ENCODE data around the gene FPR2.
A peak's percentile ranks its signal among the peaks of the same experiment; 100 is the strongest.
"Not testable (repeated sequence)": the region's sequence is repeated elsewhere in the genome, so short reads cannot be mapped to it uniquely, and the experiment has no call there.

FPR2 gene

GRCh38 chr19:51783372-51783771 is 22.4 kb downstream of the FPR2 start:
- no peak for DNase-seq (ENCODE audit: low read depth)

DNA sequence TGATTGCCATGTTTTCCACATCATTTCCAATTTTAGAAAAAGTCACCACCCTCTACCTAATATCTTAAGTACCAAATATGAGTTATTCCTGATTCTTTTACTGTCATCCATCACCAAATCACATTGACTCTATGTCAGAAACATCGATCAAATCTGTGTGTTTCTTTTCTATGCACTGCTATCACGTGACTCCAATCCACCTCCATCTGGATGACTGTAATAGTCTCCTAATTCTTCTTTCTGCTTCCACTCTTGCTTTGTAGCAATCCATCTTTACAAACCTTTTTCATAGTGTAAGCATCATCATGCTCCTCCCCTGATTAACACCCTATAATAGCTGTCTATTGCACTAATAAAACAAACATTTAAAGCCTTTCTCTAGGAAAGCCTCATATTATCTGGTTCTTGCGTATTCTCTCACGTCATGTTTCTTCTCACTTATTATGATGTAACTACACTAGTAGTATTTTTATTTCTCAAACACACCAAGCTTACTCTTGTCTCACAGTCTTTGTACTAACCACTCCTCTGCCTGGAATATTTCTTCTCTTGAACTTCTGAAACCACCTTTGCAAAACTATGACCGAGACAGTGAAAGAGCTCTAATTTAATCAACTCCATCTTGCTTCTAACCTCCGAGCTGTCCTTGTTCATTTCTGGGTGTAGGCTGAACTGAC is 23.3 kb downstream of the FPR2 start:
- DNase-seq (ENCODE audit: low read depth), result no peak

GRCh38 chr19:51784922-51785690 is 24.1 kb downstream of the FPR2 start:
- peak; percentile 31 for DNase-seq (ENCODE audit: low read depth)

DNA sequence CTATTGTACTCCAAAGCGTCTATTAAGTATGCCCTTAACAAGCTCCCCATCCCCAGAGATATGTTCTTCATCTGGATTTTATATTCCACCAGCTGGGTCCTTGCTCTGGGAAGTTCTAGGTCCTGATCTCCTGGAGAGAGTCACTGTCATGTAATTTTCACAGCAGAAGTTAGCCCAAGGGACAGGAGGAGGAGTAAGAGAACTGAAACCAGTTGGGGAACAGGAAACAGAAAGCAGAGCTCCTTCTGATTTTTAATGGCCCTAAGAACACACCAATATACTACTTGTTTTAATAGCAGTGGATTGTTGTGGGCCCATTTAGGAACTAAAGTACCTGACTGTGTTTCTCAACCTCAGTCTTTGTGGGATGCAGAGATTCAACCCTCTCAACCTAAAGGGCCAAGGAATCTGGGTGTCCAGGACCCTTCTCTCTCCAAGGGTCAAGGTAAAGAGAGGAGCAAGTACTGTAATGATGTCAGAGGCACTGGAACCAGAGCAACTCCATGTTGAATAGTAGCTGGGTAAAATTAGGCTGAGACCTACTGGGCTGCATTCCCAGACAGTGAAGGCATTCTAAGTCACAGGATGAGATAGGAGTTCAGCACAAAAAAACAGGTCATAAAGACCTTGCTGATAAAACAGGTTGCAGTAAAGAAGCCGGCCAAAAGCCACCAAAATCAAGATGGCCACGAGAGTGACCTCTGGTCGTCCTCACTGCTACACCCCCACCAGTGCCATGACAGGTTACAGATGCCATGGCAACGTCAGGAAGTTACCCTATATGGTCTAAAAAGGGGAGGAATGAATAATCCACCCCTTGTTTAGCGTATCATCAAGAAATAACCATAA is 25.9 kb downstream of the FPR2 start:
- no peak for DNase-seq (ENCODE audit: low read depth)

GRCh38 chr19:51788029-51788428 is 27.0 kb downstream of the FPR2 start:
- no peak for DNase-seq (ENCODE audit: low read depth)

DNA sequence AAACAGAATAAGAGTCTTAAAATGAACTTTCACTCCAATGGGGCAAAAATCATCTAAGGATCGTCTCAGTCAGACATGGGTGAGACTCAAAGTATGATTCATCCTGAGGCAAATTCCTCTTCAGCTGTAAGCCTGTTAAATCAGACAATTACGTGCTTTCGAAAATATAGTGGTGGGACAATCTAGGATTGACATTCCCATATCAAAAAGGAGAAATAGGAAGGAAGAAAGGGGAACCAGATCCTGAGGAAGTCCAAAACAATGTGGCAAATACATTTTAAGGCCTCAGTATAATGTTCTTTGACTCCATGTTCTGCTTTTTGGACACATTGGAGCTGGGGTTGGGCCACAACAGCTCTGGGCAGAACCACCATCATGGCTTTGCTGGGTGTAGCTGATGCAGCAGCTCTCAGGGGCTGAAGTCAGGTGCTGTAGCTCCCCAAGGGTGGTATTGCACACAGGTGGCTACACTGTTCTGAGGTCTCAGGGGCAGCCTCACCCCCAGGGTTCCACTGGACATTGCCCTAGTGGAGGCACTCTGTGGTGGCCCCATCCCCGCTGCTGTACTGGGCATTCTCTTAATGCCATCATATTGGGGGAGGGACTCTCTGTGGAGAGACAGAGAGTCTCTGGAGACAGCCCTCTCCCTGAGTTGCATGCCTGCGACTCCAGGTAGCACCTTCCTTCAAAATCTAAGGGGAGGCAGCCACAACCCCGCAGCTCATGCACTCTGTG is 28.2 kb downstream of the FPR2 start:
- no peak for DNase-seq (ENCODE audit: low read depth)

DNA sequence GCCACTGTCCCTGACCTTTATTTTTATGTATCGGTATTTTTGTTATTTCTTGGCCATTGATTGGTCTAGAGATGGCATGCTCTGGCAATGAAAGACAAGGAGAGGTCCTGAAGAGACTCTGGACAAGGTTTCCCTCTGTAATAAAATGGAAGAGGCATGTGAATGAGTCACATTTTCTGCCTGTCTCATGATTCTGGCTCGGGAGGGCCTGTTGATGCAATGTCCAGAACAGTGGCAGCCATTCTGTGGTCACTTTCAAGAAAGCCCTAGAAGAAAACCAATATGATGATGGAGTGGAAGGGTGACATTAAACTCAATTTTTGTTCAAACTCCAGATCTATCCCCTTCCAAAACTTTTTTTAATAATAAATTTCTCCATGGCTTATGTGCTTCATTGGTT is 32.0 kb downstream of the FPR2 start:
- no peak for DNase-seq (ENCODE audit: low read depth)

DNA sequence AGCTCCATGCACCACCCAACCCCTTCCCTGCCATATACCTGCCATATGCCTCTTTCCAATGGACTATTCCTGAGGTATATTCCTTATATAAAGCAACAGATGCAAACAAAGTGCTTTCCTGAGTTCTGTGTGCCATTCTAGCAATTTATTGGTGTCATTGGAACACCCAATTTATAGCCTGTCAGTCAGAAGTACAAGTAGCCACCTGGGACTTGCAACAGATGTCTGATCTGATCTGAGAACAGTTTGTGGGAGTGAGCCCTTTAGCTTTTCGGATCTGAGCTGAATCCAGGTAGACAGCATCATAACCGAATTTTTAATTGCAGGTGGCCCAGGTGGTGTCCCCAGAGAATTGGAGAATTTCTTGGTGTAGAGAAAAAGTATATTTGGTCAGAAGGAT is 33.0 kb downstream of the FPR2 start:
- no peak for DNase-seq (ENCODE audit: low read depth)

GRCh38 chr19:51794885-51795490 is 34.0 kb downstream of the FPR2 start, which contains the start of gene FPR3:
TSS of gene FPR3 (plus strand) at chr19:51795157. CDS start at chr19:51823749, 28,592 bp downstream.
- no peak for DNase-seq (ENCODE audit: low read depth)

- no peak for DNase-seq (ENCODE audit: low read depth)
Observed at GRCh38 chr19:51796195-51796679, 35.3 kb downstream of the FPR2 start.

DNA sequence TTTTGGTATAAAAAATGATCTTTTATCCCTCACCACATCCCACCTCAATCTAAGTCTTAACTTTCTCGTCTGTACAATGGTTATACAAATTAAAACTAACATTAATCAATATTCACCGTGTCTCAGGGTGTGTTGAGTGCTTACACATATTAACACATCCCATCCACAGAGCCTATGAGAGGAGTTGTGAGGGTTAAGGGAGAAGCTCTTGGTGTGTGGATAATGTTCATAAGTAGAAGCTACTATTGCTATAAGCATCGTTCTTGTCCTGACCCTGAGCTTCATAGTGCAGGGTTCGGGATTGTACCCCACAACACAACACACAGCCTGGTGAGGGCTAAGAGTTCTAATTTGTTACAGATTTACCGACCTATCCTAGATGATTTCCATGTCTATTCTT is 36.5 kb downstream of the FPR2 start:
- no peak for DNase-seq (ENCODE audit: low read depth)

DNA sequence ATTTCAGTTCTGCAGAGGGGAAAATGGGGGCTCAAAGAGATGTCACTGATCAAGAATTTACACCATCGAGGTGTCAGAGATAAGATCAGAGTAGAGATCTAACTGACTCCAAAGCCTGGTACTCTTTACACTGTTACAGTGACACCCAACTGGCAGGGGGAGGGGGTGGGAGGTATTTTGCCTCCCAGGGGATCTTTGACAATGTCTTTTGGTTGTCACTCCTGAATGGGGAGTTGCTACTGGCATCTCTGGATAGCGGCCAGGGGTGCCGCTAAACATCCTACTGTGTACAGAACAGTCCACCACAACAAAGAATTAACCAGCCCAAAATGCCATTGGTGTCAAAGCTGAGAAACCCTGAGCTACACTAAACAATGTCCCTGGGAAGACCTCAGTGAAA is 37.1 kb downstream of the FPR2 start:
- DNase-seq (ENCODE audit: low read depth), result no peak

- no peak for DNase-seq (ENCODE audit: low read depth)
Observed at GRCh38 chr19:51799034-51799773, 38.2 kb downstream of the FPR2 start.

GRCh38 chr19:51799774-51800472 is 38.9 kb downstream of the FPR2 start:
- DNase-seq (ENCODE audit: low read depth), result no peak

- no peak for DNase-seq (ENCODE audit: low read depth)
Observed at GRCh38 chr19:51800473-51801244, 39.7 kb downstream of the FPR2 start.

GRCh38 chr19:51802775-51803174 is 41.8 kb downstream of the FPR2 start:
- no peak for DNase-seq (ENCODE audit: low read depth)

GRCh38 chr19:51803519-51803918 is 42.5 kb downstream of the FPR2 start:
- DNase-seq (ENCODE audit: low read depth), result no peak

- no peak for DNase-seq (ENCODE audit: low read depth)
Observed at GRCh38 chr19:51803967-51804366, 43.0 kb downstream of the FPR2 start.

DNA sequence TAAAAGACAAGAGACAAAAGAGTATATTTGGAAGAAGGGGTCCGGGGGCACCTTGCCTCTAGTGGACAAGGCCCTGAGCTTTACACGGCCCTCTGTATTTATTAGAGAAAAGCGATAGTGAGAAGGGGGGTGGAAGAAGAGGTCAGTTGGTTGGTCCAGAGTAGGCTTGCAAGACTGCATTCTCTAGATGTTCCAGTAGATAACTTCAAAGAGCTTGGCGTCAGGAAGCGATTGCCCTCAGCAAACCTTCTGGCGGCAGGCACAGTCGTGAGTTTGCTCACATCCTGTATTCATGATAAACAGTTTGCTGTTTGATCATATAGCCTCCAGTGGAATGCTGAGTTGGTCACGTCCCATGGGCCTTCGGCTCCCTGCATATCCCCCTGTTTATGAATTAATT is 43.8 kb downstream of the FPR2 start:
- DNase-seq (ENCODE audit: low read depth), result not testable (repeated sequence)

All from stimulated activated CD8-positive, alpha-beta memory T cell treated with anti-CD3 and anti-CD28 coated beads, Interleukin-4, amount 100 ng/mL, for 24 hours (primary cell).